ENCODE results near the gene ITGA5.

GRCh38 chr12:54444206-54444605, 25.1 kb upstream of the ITGA5 start:
- TF ChIP-seq CTCF (IDR thresholded peaks at IDR 0.05) (no peak), ZFX (IDR thresholded peaks at IDR 0.05; ENCODE audit: borderline replicate concordance) (no peak)
